H9 (cell line): ENCODE results near the gene GRIFIN. TPM values are rescaled to one million over a fixed set of nuclear protein-coding genes. Genes with fewer than 3 reads are reported as not detected.

ENCODE experiments used
- DNase-seq: peaks from one replicate; pipeline ENCODE4 v3.0.0-alpha.2; 2017
- H2AFZ ChIP-seq: one replicate; pipeline ENCODE4 v1.6.1; 2013; ENCODE audit warnings: mild to moderate bottlenecking, low read length, control low read depth, moderate library complexity
- H2AK5ac ChIP-seq: 2 replicates; pipeline ENCODE4 v1.6.1; 2013; ENCODE audit warnings: low read length, control low read depth, mixed read lengths; ENCODE audit not compliant: insufficient read length
- H2BK120ac ChIP-seq: one replicate; pipeline ENCODE4 v1.6.1; 2013; ENCODE audit warnings: low read depth, mild to moderate bottlenecking, low read length, control low read depth, inconsistent platforms; ENCODE audit not compliant: poor library complexity, severe bottlenecking
- H2BK12ac ChIP-seq: 2 replicates; pipeline ENCODE4 v1.6.1; 2013; ENCODE audit warnings: low read length, control low read depth, mixed read lengths, low read depth; ENCODE audit not compliant: insufficient read length
- H2BK15ac ChIP-seq: 2 replicates; pipeline ENCODE4 v1.6.1; 2013; ENCODE audit warnings: low read depth, low read length, control low read depth
- H2BK20ac ChIP-seq: one replicate; pipeline ENCODE4 v1.6.1; 2013; ENCODE audit warnings: low read depth, mild to moderate bottlenecking, low read length, control low read depth, inconsistent platforms; ENCODE audit not compliant: poor library complexity, severe bottlenecking
- H2BK5ac ChIP-seq: 2 replicates; pipeline ENCODE4 v1.6.1; 2013; ENCODE audit warnings: low read length, control low read depth, mixed read lengths; ENCODE audit not compliant: insufficient read length
- H3K14ac ChIP-seq: 2 replicates; pipeline ENCODE4 v1.6.1; 2013; ENCODE audit warnings: low read length, control low read depth; ENCODE audit not compliant: insufficient read depth
- H3K18ac ChIP-seq: 2 replicates; pipeline ENCODE4 v1.6.1; 2013; ENCODE audit warnings: low read depth, mild to moderate bottlenecking, mixed read lengths, low read length, control low read depth; ENCODE audit not compliant: insufficient read length
- H3K23ac ChIP-seq: 2 replicates; pipeline ENCODE4 v1.6.1; 2013; ENCODE audit warnings: low read length, control low read depth, mixed read lengths, low read depth; ENCODE audit not compliant: insufficient read length
- H3K23me2 ChIP-seq: 2 replicates; pipeline ENCODE4 v1.6.1; 2013; ENCODE audit warnings: low read depth, mild to moderate bottlenecking, mixed read lengths, low read length, control low read depth; ENCODE audit not compliant: insufficient read length, poor library complexity, severe bottlenecking
- H3K27ac ChIP-seq: 2 replicates; pipeline ENCODE4 v1.5.1; 2013; ENCODE audit warnings: low read length, control low read depth, mixed read lengths, low read depth; ENCODE audit not compliant: insufficient read length
- H3K27me3 ChIP-seq: 2 replicates; pipeline ENCODE4 v1.6.1; 2013; ENCODE audit warnings: low read length, control low read depth, inconsistent platforms; ENCODE audit not compliant: insufficient read depth
- H3K4ac ChIP-seq: 2 replicates; pipeline ENCODE4 v1.6.1; 2013; ENCODE audit warnings: low read depth, mild to moderate bottlenecking, control low read depth, inconsistent platforms, low read length, moderate library complexity
- H3K4me1 ChIP-seq: 2 replicates; pipeline ENCODE4 v1.6.1; 2013; ENCODE audit warnings: low read length, control low read depth, inconsistent platforms; ENCODE audit not compliant: insufficient read depth
- H3K4me2 ChIP-seq: 2 replicates; pipeline ENCODE4 v1.6.1; 2013; ENCODE audit warnings: low read length, control low read depth, mixed read lengths; ENCODE audit not compliant: insufficient read length, insufficient read depth
- H3K56ac ChIP-seq: 2 replicates; pipeline ENCODE4 v1.6.1; 2013; ENCODE audit warnings: low read depth, mild to moderate bottlenecking, mixed read lengths, low read length, control low read depth; ENCODE audit not compliant: insufficient read length
- H3K79me1 ChIP-seq: 2 replicates; pipeline ENCODE4 v1.6.1; 2013; ENCODE audit warnings: low read depth, mild to moderate bottlenecking, moderate library complexity, low read length, control low read depth, inconsistent platforms; ENCODE audit not compliant: insufficient read depth, poor library complexity, severe bottlenecking
- H3K79me2 ChIP-seq: 2 replicates; pipeline ENCODE4 v1.6.1; 2013; ENCODE audit warnings: low read length, control low read depth, inconsistent platforms; ENCODE audit not compliant: insufficient read depth
- H3K9ac ChIP-seq: 2 replicates; pipeline ENCODE4 v1.6.1; 2013; ENCODE audit warnings: low read length, control low read depth, mixed read lengths; ENCODE audit not compliant: insufficient read length; ENCODE audit errors: extremely low read depth
- H3K9me3 ChIP-seq: one replicate; pipeline ENCODE4 v1.6.1; 2013; ENCODE audit warnings: low read depth, low read length, inconsistent platforms; ENCODE audit not compliant: control insufficient read depth
- H3T11ph ChIP-seq: one replicate; pipeline ENCODE4 v1.6.1; 2013; ENCODE audit warnings: mild to moderate bottlenecking, low read length, control low read depth, inconsistent platforms
- H4K20me1 ChIP-seq: one replicate; pipeline ENCODE4 v1.6.1; 2013; ENCODE audit not compliant: control insufficient read depth, insufficient read length, insufficient read depth
- H4K5ac ChIP-seq: 2 replicates; pipeline ENCODE4 v1.6.1; 2013; ENCODE audit warnings: low read depth, mild to moderate bottlenecking, mixed read lengths, low read length, control low read depth; ENCODE audit not compliant: insufficient read length
- H4K8ac ChIP-seq: replicated peaks from 2 replicates; pipeline ENCODE4 v1.6.1; 2013; ENCODE audit warnings: low read length, control low read depth, mixed read lengths, low read depth; ENCODE audit not compliant: insufficient read length
- H4K91ac ChIP-seq: 2 replicates; pipeline ENCODE4 v1.6.1; 2013; ENCODE audit warnings: low read depth, mild to moderate bottlenecking, moderate library complexity, mixed read lengths, low read length, control low read depth; ENCODE audit not compliant: insufficient read length
- H3K27ac Mint-ChIP-seq, 3 experiments: 2 replicates in 2 of 3; 3 replicates in 1 of 3; pipeline ENCODE4 v1.8.0; 2020 to 2021; ENCODE audit warnings: mixed read lengths in 3 of 3, mild to moderate bottlenecking in 1 of 3, moderate library complexity in 1 of 3
- H3K27me3 Mint-ChIP-seq: 2 replicates; pipeline ENCODE4 v1.8.0; 2021; ENCODE audit warnings: low read depth, mild to moderate bottlenecking, moderate library complexity, mixed read lengths
- H3K36me3 Mint-ChIP-seq, 3 experiments: 2 replicates in 2 of 3; 3 replicates in 1 of 3; pipeline ENCODE4 v1.8.0; 2020 to 2021; ENCODE audit warnings: low read depth in 3 of 3, mixed read lengths in 3 of 3; ENCODE audit not compliant: insufficient read depth in 1 of 3
- H3K4me1 Mint-ChIP-seq, 2 experiments: 2 replicates each; pipeline ENCODE4 v1.8.0; 2020; ENCODE audit warnings: mixed read lengths in 2 of 2
- H3K4me3 Mint-ChIP-seq, 2 experiments: 2 replicates in 1 of 2; 3 replicates in 1 of 2; pipeline ENCODE4 v1.8.0; 2020 to 2021; ENCODE audit warnings: mild to moderate bottlenecking in 2 of 2, mixed read lengths in 2 of 2, moderate library complexity in 1 of 2
- H3K9me3 Mint-ChIP-seq, 2 experiments: 2 replicates in 1 of 2; 3 replicates in 1 of 2; pipeline ENCODE4 v1.8.0; 2020; ENCODE audit warnings: mild to moderate bottlenecking in 2 of 2, mixed read lengths in 2 of 2, moderate library complexity in 1 of 2
- WGBS: extraction: QIAGEN DNeasy Blood & Tissue Kit; methylation state at CpG from one replicate; pipeline ENCODE4 v1.1.7; 2013; ENCODE audit warnings: missing lambda C conversion rate, low lambda C conversion rate, mixed read lengths; ENCODE audit not compliant: insufficient read length; ENCODE audit errors: extremely low coverage; 5-methylcytosine and 5-hydroxymethylcytosine counted together
- total RNA-seq: library from RNA; stranded (reverse); gene quantifications from 2 replicates; pipeline ENCODE4 v1.2.1, GENCODE V29; 2021
- TF ChIP-seq, protein P1 (sequence below): fragments of 200-600 bp; sonication (generic); conservative IDR thresholded peaks from 3 replicates; pipeline ENCODE4 v1.8.0; 2021; ENCODE audit warnings: antibody characterized with exemption, mild to moderate bottlenecking

Gene GRIFIN
- total RNA-seq, 1 experiment from 2014 or later: not detected

DNA sequence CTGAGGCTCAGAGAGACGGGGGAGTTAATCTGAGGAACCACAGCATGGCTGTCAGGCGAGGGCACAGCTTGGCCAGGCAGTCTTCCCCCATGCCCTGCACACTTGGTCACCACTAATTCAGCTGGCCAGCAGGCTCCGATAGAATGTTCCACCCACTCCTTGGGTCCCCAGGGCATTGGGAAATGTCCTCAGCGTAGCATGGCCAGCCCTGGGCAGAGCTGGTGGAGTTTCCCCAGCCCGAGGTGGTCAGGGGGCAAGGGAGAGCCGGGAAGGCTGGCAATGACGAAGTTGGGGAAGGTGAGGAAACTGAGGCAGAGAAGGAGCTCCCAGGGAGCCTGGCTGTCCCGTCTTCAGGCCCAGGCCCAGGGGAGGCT is 12.1 kb upstream of the GRIFIN start:
- Histone ChIP-seq H4K8ac (no peak overlapping the region), H4K5ac (no peak overlapping the region), H3T11ph (no peak overlapping the region), H3K23ac (no peak overlapping the region), H3K14ac (no peak overlapping the region), H3K23me2 (no peaks in the 10 kb centered on the region), H3K27me3 (no peaks in the 10 kb centered on the region), H2BK5ac (no peak overlapping the region), H4K20me1 (peaks cover 2% of the 10 kb centered on the region), H4K91ac (no peak overlapping the region), H3K79me2 (no peaks in the 10 kb centered on the region), H2BK20ac (no peak overlapping the region), H3K18ac (no peak overlapping the region), H3K4me1 (no peaks in the 10 kb centered on the region), H2AK5ac (no peak overlapping the region), H2BK120ac (no peak overlapping the region), H3K9me3 (no peaks in the 10 kb centered on the region), H3K4ac (no peak overlapping the region), H3K27ac (no peak overlapping the region), H3K79me1 (no peaks in the 10 kb centered on the region), H3K56ac (no peak overlapping the region), H2BK15ac (no peak overlapping the region; the same call in 1 of the 2 replicates), H2BK12ac (no peak overlapping the region), H2AFZ (no peak overlapping the region), H3K9ac (no peak overlapping the region), H3K4me2 (no peak overlapping the region)
- DNase-seq: no peak
- no peak overlapping the region; a peak in 1 of 7 replicates for H3K27ac Mint-ChIP-seq
- peaks cover 2% of the 10 kb centered on the region for H3K27me3 Mint-ChIP-seq
- no peaks in the 10 kb centered on the region; a peak in 2 of 7 replicates for H3K36me3 Mint-ChIP-seq
- peaks cover 2 to 7% of the 10 kb centered on the region in 2 experiments; a peak in 2 of 4 replicates for H3K4me1 Mint-ChIP-seq
- no CpG with 5 or more reads among the region's 8 CpGs for WGBS
- TF ChIP-seq, protein P1, sequence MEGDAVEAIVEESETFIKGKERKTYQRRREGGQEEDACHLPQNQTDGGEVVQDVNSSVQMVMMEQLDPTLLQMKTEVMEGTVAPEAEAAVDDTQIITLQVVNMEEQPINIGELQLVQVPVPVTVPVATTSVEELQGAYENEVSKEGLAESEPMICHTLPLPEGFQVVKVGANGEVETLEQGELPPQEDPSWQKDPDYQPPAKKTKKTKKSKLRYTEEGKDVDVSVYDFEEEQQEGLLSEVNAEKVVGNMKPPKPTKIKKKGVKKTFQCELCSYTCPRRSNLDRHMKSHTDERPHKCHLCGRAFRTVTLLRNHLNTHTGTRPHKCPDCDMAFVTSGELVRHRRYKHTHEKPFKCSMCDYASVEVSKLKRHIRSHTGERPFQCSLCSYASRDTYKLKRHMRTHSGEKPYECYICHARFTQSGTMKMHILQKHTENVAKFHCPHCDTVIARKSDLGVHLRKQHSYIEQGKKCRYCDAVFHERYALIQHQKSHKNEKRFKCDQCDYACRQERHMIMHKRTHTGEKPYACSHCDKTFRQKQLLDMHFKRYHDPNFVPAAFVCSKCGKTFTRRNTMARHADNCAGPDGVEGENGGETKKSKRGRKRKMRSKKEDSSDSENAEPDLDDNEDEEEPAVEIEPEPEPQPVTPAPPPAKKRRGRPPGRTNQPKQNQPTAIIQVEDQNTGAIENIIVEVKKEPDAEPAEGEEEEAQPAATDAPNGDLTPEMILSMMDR: no peak
- H3K9me3 Mint-ChIP-seq: peaks cover 3 to 13% of the 10 kb centered on the region in 2 experiments; a peak in 3 of 5 replicates
- no peak overlapping the region for H3K4me3 Mint-ChIP-seq
